Measurements from ENCODE around the gene CAB39. TPM values are rescaled to one million over a fixed set of nuclear protein-coding genes. Genes with fewer than 3 reads are reported as not detected.
A peak's percentile ranks its signal among the peaks of the same experiment; 100 is the strongest.

The CAB39 gene
- total RNA-seq, 4 donors from 2014 or later, result 70.8 to 97.6 (median 87.4) TPM

- TF ChIP-seq POLR2A (IDR thresholded peaks at IDR 0.05), result no peak
- TF ChIP-seq CTCF (IDR thresholded peaks at IDR 0.05), result no peak
- intact Hi-C loops (cut with DNase I), result no loop called here
- no peaks in the 10 kb centered on the region for H3K27me3 ChIP-seq
- H3K36me3 ChIP-seq, result peaks cover 13% of the 10 kb centered on the region in 2 donors
- H3K4me3 ChIP-seq (replicated peaks in 1 of 3), result no peak overlapping the region
- H3K4me1 ChIP-seq, result peaks cover 0 to 5% of the 10 kb centered on the region in 2 donors
- peak; percentile 83 to 85 for DNase-seq
- no peak overlapping the region for H3K27ac ChIP-seq
- 49 to 56% methylated on average over 7 of the region's 7 CpGs for WGBS, 2 donors
- H3K9me3 ChIP-seq, result no peaks in the 10 kb centered on the region
These were observed 104.1 kb downstream of the CAB39 start for GRCh38 chr2:230816735-230817134.

- H3K36me3 ChIP-seq, result peaks cover 13% of the 10 kb centered on the region in 2 donors
- WGBS, 2 donors, result 94 to 95% methylated on average over 1 of the region's 1 CpG
These were observed 106.8 kb downstream of the CAB39 start for GRCh38 chr2:230819433-230819832.

GRCh38 chr2:230821261-230821990 is 108.8 kb downstream of the CAB39 start:
- Histone ChIP-seq H3K4me3 (replicated peaks in 1 of 3) (no peak overlapping the region), H3K27ac (no peak overlapping the region), H3K36me3 (peaks cover 13% of the 10 kb centered on the region in 2 donors), H3K4me1 (peaks cover 0 to 13% of the 10 kb centered on the region in 2 donors), H3K27me3 (no peaks in the 10 kb centered on the region), H3K9me3 (no peaks in the 10 kb centered on the region)
- WGBS, 2 donors, result 50 to 54% methylated on average over 16 to 17 of the region's 18 CpGs
- intact Hi-C loops (cut with DNase I), result no loop called here
- TF ChIP-seq CTCF (IDR thresholded peaks at IDR 0.05) (no peak), POLR2A (IDR thresholded peaks at IDR 0.05) (no peak)
- DNase-seq, result peak; percentile 33 to 47

More at GRCh38 chr2:230819433-230819832, 106.8 kb downstream of the CAB39 start:
- Histone ChIP-seq H3K27ac (no peak overlapping the region), H3K4me3 (replicated peaks in 1 of 3) (no peak overlapping the region), H3K27me3 (no peaks in the 10 kb centered on the region), H3K9me3 (no peaks in the 10 kb centered on the region), H3K4me1 (peaks cover 0 to 9% of the 10 kb centered on the region in 2 donors)
- intact Hi-C loops (cut with DNase I), result no loop called here
- DNase-seq, result no peak
- TF ChIP-seq POLR2A (IDR thresholded peaks at IDR 0.05) (no peak), CTCF (IDR thresholded peaks at IDR 0.05) (no peak)

GRCh38 chr2:230821991-230822520 is 109.4 kb downstream of the CAB39 start:
- H3K27me3 ChIP-seq, result no peaks in the 10 kb centered on the region
- H3K4me3 ChIP-seq (replicated peaks in 1 of 3), result no peak overlapping the region
- TF ChIP-seq POLR2A (IDR thresholded peaks at IDR 0.05) (no peak), CTCF (IDR thresholded peaks at IDR 0.05) (no peak)
- intact Hi-C loops (cut with DNase I), result no loop called here
- no peaks in the 10 kb centered on the region for H3K9me3 ChIP-seq
- no peak overlapping the region for H3K27ac ChIP-seq
- H3K4me1 ChIP-seq, result peaks cover 0 to 13% of the 10 kb centered on the region in 2 donors
- no peak for DNase-seq
- H3K36me3 ChIP-seq, result peaks cover 13% of the 10 kb centered on the region in 2 donors
- WGBS, 2 donors, result 84% methylated on average over 11 to 12 of the region's 13 CpGs
